Cardiac fibroblast (primary cell): ENCODE data around the gene DISP2.

Source experiments
- DNase-seq, 2 donors: peaks; one replicate each; pipeline versions ENCODE4 v3.0.0 to v3.0.0-alpha.2; 2010; ENCODE audit warnings: low read depth in 2 of 2
- H3K4me3 ChIP-seq, 2 donors: replicated peaks in 1 of 2; 1 replicate in 1 of 2; 2 replicates in 1 of 2; pipeline ENCODE4 v1.5.1; 2011; ENCODE audit warnings: low read depth in 2 of 2, low read length in 2 of 2, mild to moderate bottlenecking in 2 of 2, moderate library complexity in 1 of 2
- TF ChIP-seq, protein P1 (sequence below): IDR thresholded peaks from one replicate; pipeline ENCODE4 v1.5.1; 2011; ENCODE audit warnings: low read depth, mild to moderate bottlenecking, low read length, inconsistent platforms

Gene DISP2

DNA sequence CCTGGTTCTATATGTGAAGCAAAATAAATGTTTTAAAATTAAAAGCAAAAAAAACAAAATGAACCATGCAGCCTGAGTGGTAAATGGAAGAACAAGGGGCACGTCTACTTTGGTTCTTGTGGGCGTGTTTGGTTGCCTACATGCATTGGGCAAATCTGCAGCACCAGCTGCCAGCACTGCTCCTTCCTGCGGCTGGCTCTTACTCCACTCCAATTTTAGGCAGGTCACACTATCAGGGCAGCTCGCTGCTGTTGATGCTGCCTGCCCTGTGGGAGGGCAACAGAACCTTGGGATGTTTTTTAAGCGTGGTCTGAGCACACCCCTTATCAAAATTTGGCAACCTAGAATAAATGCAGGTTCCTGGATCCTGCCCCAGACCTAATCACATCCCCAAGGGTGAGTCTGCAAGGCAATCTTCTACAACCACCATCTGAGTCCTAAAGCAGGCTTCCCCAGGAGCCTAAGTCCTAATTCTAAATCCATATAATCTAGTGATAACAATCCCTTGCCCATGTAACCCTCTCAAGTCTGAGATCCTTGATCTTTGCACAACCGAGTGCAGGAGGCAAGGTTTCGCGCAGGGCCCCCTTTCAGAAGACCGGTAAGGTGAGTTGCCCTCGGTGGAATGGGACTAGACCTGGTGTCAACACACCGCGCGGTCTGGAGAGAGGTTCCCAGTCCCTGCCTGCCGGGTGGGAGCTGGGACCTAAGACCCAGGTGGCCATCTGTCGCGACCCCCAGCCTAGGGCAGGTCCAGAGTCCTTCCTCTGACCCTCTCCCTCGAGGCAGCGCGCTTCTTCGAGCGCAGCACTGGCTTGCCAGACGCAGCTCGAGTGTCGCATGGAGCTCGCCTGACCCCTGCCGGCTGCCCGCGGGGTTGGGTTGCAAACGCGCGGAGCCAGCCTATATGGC lies 63.5 kb downstream of the DISP2 start:
- peak; percentile 73 to 75 for DNase-seq
- TF ChIP-seq, protein P1, sequence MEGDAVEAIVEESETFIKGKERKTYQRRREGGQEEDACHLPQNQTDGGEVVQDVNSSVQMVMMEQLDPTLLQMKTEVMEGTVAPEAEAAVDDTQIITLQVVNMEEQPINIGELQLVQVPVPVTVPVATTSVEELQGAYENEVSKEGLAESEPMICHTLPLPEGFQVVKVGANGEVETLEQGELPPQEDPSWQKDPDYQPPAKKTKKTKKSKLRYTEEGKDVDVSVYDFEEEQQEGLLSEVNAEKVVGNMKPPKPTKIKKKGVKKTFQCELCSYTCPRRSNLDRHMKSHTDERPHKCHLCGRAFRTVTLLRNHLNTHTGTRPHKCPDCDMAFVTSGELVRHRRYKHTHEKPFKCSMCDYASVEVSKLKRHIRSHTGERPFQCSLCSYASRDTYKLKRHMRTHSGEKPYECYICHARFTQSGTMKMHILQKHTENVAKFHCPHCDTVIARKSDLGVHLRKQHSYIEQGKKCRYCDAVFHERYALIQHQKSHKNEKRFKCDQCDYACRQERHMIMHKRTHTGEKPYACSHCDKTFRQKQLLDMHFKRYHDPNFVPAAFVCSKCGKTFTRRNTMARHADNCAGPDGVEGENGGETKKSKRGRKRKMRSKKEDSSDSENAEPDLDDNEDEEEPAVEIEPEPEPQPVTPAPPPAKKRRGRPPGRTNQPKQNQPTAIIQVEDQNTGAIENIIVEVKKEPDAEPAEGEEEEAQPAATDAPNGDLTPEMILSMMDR = peak; percentile 98
- H3K4me3 ChIP-seq = no peak overlapping the region

GRCh38 chr15:40424483-40425115 lies 66.6 kb downstream of the DISP2 start:
- DNase-seq = no peak
- TF ChIP-seq, protein P1 = no peak
- no peak overlapping the region for H3K4me3 ChIP-seq

DNA sequence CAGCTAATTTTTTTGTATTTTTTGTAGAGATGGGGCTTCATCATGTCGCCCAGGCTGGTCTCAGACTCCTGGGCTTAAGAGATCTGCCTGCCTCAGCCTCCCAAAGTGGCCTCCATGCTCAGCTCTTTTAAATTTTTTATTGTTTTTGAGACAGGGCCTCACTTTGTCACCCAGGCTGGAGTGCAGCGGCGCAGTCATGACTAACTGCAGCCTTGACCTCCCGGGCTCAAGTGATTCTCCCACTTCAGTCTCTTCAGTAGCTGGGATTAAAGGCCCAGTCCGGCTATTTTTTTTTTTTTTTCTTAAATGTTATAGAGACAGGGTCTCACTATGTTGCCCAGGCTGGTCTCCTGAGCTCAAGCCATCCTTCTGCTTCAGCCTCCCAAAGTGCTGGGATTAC lies 67.7 kb downstream of the DISP2 start:
- TF ChIP-seq, protein P1 = no peak
- no peak for DNase-seq
- H3K4me3 ChIP-seq = no peak overlapping the region

DNA sequence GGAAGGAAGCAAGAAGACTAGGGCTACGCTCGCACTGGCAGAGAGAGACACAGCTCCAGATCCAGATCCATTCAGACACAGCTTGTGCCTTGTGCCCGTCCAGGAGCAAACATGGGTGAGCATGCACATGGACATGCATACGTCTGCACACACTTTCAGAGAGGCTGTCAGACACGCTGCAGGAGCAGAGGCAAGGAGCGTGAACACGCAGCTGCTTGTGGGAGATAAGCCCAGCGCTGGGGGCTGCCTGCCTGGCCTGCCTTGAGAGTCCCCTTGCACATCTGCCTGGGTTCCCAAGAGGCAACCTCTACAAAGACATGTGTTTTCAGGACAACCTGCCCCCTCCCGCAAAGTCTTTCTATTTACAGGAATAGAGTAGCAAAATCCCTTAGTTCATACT lies 69.2 kb downstream of the DISP2 start:
- TF ChIP-seq, protein P1 = no peak
- DNase-seq = no peak
- no peak overlapping the region for H3K4me3 ChIP-seq

DNA sequence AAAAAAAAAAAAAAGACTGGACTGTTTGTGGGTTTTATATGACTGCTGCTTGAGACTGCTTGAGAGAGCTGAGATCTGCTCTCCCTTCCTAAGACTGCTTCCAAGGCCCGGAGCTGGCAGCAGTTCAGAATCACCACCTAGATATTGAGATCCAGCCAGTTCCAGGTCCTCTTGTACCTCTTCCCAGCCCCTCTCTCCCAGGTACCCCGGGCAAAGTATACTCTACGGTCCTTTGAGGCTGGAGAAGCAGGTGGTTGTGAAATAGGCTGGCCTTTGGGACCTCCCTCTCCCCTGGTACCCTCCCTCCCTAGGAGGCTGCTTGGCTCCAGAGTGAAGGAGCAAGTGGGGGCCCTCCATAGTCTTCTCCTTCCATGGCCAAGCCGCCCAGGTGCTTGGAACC lies 70.2 kb downstream of the DISP2 start:
- TF ChIP-seq, protein P1 = no peak
- DNase-seq = no peak
- no peak overlapping the region for H3K4me3 ChIP-seq
